Stimulated activated effector memory CD8-positive, alpha-beta T cell treated with anti-CD3 and anti-CD28 coated beads, Interleukin-12 subunit alpha, Interleukin-12 subunit beta, amount 100 ng/mL, for 72 hours (primary cell): ENCODE data around the gene OR2AK2.

Experiments
- ATAC-seq: fragments of 150-1000 bp; cut with Tn5 transposase; 2 replicates; pipeline ENCODE4 v1.10.0; 2021
- DNase-seq, 2 donors: peaks; one replicate each; pipeline ENCODE4 v3.0.0; 2021 to 2022; ENCODE audit warnings: low spot score in 2 of 2
- H3K27ac Mint-ChIP-seq: one replicate; pipeline ENCODE4 v1.8.0; 2022; ENCODE audit warnings: mild to moderate bottlenecking, mixed read lengths
- H3K36me3 Mint-ChIP-seq: one replicate; pipeline ENCODE4 v1.8.0; 2022; ENCODE audit warnings: mild to moderate bottlenecking, mixed read lengths
- H3K4me1 Mint-ChIP-seq: one replicate; pipeline ENCODE4 v1.8.0; 2022; ENCODE audit warnings: mixed read lengths
- H3K4me3 Mint-ChIP-seq: one replicate; pipeline ENCODE4 v1.8.0; 2022; ENCODE audit warnings: mild to moderate bottlenecking, mixed read lengths
- H3K9me3 Mint-ChIP-seq: one replicate; pipeline ENCODE4 v1.8.0; 2022; ENCODE audit warnings: mixed read lengths

The OR2AK2 gene

DNA sequence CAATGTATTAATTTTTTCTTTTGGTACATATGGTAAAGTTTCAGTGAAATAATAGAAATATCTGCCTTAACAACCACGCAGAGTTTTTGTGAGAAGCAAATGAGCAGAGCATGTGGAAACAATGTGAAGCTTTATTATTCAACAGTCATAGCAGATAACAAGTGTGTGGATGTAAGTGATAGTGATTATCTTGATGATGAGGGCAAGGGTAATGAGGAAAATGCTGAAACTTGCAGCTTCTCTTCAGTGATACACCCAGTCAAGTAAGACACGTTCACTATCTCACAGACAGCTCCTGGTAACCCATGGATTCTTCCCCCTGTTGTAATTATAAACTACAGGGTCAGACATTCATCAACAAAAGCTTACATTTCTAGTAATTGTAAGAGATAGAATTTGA, 33.8 kb downstream of the OR2AK2 start:
- ATAC-seq (no peak), DNase-seq (no peak)
- Mint-ChIP-seq H3K4me3 (no peak overlapping the region), H3K4me1 (no peaks in the 10 kb centered on the region), H3K9me3 (peaks cover 15% of the 10 kb centered on the region), H3K27ac (no peak overlapping the region), H3K36me3 (no peaks in the 10 kb centered on the region)

- no peaks in the 10 kb centered on the region for H3K4me1 Mint-ChIP-seq
- peaks cover 12% of the 10 kb centered on the region for H3K9me3 Mint-ChIP-seq
- no peaks in the 10 kb centered on the region for H3K36me3 Mint-ChIP-seq
- ATAC-seq (no peak), DNase-seq (no peak)
- H3K27ac Mint-ChIP-seq = no peak overlapping the region
- no peak overlapping the region for H3K4me3 Mint-ChIP-seq
Measured at GRCh38 chr1:248000169-248000568, 35.1 kb downstream of the OR2AK2 start.

GRCh38 chr1:248007778-248008177, 42.7 kb downstream of the OR2AK2 start:
- no peaks in the 10 kb centered on the region for H3K36me3 Mint-ChIP-seq
- no peak for ATAC-seq
- H3K9me3 Mint-ChIP-seq = peaks cover 36% of the 10 kb centered on the region
- no peak overlapping the region for H3K27ac Mint-ChIP-seq
- H3K4me3 Mint-ChIP-seq = no peak overlapping the region
- DNase-seq = no peak
- no peaks in the 10 kb centered on the region for H3K4me1 Mint-ChIP-seq

- H3K4me3 Mint-ChIP-seq = no peak overlapping the region
- DNase-seq (no peak), ATAC-seq (no peak)
- H3K27ac Mint-ChIP-seq = no peak overlapping the region
- no peaks in the 10 kb centered on the region for H3K36me3 Mint-ChIP-seq
- H3K4me1 Mint-ChIP-seq = no peaks in the 10 kb centered on the region
- peaks cover 27% of the 10 kb centered on the region for H3K9me3 Mint-ChIP-seq
Measured at GRCh38 chr1:248009681-248010080, 44.6 kb downstream of the OR2AK2 start.

- Mint-ChIP-seq H3K4me1 (no peaks in the 10 kb centered on the region), H3K4me3 (no peak within 1 kb of the TSS), H3K27ac (no peak within 1 kb of the TSS), H3K9me3 (peaks cover 23% of the 10 kb centered on the region), H3K36me3 (no peaks in the 10 kb centered on the region)
- DNase-seq = no peak
- no peak for ATAC-seq
Measured at GRCh38 chr1:248013229-248013710, 48.2 kb downstream of the OR2AK2 start, which contains the start of gene OR2L5. OR2L5 (plus strand) TSS chr1:248013660; CDS start chr1:248021948, 8,288 bp downstream.

GRCh38 chr1:248015803-248016202, 50.8 kb downstream of the OR2AK2 start:
- H3K27ac Mint-ChIP-seq = no peak overlapping the region
- H3K9me3 Mint-ChIP-seq = peaks cover 14% of the 10 kb centered on the region
- H3K36me3 Mint-ChIP-seq = no peaks in the 10 kb centered on the region
- DNase-seq (no peak), ATAC-seq (no peak)
- no peaks in the 10 kb centered on the region for H3K4me1 Mint-ChIP-seq
- H3K4me3 Mint-ChIP-seq = no peak overlapping the region
